H9 (cell line): ENCODE measurements around the gene CCBE1. TPM values are rescaled to one million over a fixed set of nuclear protein-coding genes. Genes with fewer than 3 reads are reported as not detected.

Experiments
- DNase-seq: peaks from one replicate; pipeline ENCODE4 v3.0.0-alpha.2; 2017
- H2AFZ ChIP-seq: one replicate; pipeline ENCODE4 v1.6.1; 2013; ENCODE audit warnings: mild to moderate bottlenecking, low read length, control low read depth, moderate library complexity
- H2AK5ac ChIP-seq: 2 replicates; pipeline ENCODE4 v1.6.1; 2013; ENCODE audit warnings: low read length, control low read depth, mixed read lengths; ENCODE audit not compliant: insufficient read length
- H2BK120ac ChIP-seq: one replicate; pipeline ENCODE4 v1.6.1; 2013; ENCODE audit warnings: low read depth, mild to moderate bottlenecking, low read length, control low read depth, inconsistent platforms; ENCODE audit not compliant: poor library complexity, severe bottlenecking
- H2BK12ac ChIP-seq: 2 replicates; pipeline ENCODE4 v1.6.1; 2013; ENCODE audit warnings: low read length, control low read depth, mixed read lengths, low read depth; ENCODE audit not compliant: insufficient read length
- H2BK15ac ChIP-seq: 2 replicates; pipeline ENCODE4 v1.6.1; 2013; ENCODE audit warnings: low read depth, low read length, control low read depth
- H2BK20ac ChIP-seq: one replicate; pipeline ENCODE4 v1.6.1; 2013; ENCODE audit warnings: low read depth, mild to moderate bottlenecking, low read length, control low read depth, inconsistent platforms; ENCODE audit not compliant: poor library complexity, severe bottlenecking
- H2BK5ac ChIP-seq: 2 replicates; pipeline ENCODE4 v1.6.1; 2013; ENCODE audit warnings: low read length, control low read depth, mixed read lengths; ENCODE audit not compliant: insufficient read length
- H3K14ac ChIP-seq: 2 replicates; pipeline ENCODE4 v1.6.1; 2013; ENCODE audit warnings: low read length, control low read depth; ENCODE audit not compliant: insufficient read depth
- H3K18ac ChIP-seq: 2 replicates; pipeline ENCODE4 v1.6.1; 2013; ENCODE audit warnings: low read depth, mild to moderate bottlenecking, mixed read lengths, low read length, control low read depth; ENCODE audit not compliant: insufficient read length
- H3K23ac ChIP-seq: 2 replicates; pipeline ENCODE4 v1.6.1; 2013; ENCODE audit warnings: low read length, control low read depth, mixed read lengths, low read depth; ENCODE audit not compliant: insufficient read length
- H3K23me2 ChIP-seq: 2 replicates; pipeline ENCODE4 v1.6.1; 2013; ENCODE audit warnings: low read depth, mild to moderate bottlenecking, mixed read lengths, low read length, control low read depth; ENCODE audit not compliant: insufficient read length, poor library complexity, severe bottlenecking
- H3K27ac ChIP-seq: 2 replicates; pipeline ENCODE4 v1.5.1; 2013; ENCODE audit warnings: low read length, control low read depth, mixed read lengths, low read depth; ENCODE audit not compliant: insufficient read length
- H3K27me3 ChIP-seq: 2 replicates; pipeline ENCODE4 v1.6.1; 2013; ENCODE audit warnings: low read length, control low read depth, inconsistent platforms; ENCODE audit not compliant: insufficient read depth
- H3K4ac ChIP-seq: 2 replicates; pipeline ENCODE4 v1.6.1; 2013; ENCODE audit warnings: low read depth, mild to moderate bottlenecking, control low read depth, inconsistent platforms, low read length, moderate library complexity
- H3K4me1 ChIP-seq: 2 replicates; pipeline ENCODE4 v1.6.1; 2013; ENCODE audit warnings: low read length, control low read depth, inconsistent platforms; ENCODE audit not compliant: insufficient read depth
- H3K4me2 ChIP-seq: 2 replicates; pipeline ENCODE4 v1.6.1; 2013; ENCODE audit warnings: low read length, control low read depth, mixed read lengths; ENCODE audit not compliant: insufficient read length, insufficient read depth
- H3K56ac ChIP-seq: 2 replicates; pipeline ENCODE4 v1.6.1; 2013; ENCODE audit warnings: low read depth, mild to moderate bottlenecking, mixed read lengths, low read length, control low read depth; ENCODE audit not compliant: insufficient read length
- H3K79me1 ChIP-seq: 2 replicates; pipeline ENCODE4 v1.6.1; 2013; ENCODE audit warnings: low read depth, mild to moderate bottlenecking, moderate library complexity, low read length, control low read depth, inconsistent platforms; ENCODE audit not compliant: insufficient read depth, poor library complexity, severe bottlenecking
- H3K79me2 ChIP-seq: 2 replicates; pipeline ENCODE4 v1.6.1; 2013; ENCODE audit warnings: low read length, control low read depth, inconsistent platforms; ENCODE audit not compliant: insufficient read depth
- H3K9ac ChIP-seq: 2 replicates; pipeline ENCODE4 v1.6.1; 2013; ENCODE audit warnings: low read length, control low read depth, mixed read lengths; ENCODE audit not compliant: insufficient read length; ENCODE audit errors: extremely low read depth
- H3K9me3 ChIP-seq: one replicate; pipeline ENCODE4 v1.6.1; 2013; ENCODE audit warnings: low read depth, low read length, inconsistent platforms; ENCODE audit not compliant: control insufficient read depth
- H3T11ph ChIP-seq: one replicate; pipeline ENCODE4 v1.6.1; 2013; ENCODE audit warnings: mild to moderate bottlenecking, low read length, control low read depth, inconsistent platforms
- H4K20me1 ChIP-seq: one replicate; pipeline ENCODE4 v1.6.1; 2013; ENCODE audit not compliant: control insufficient read depth, insufficient read length, insufficient read depth
- H4K5ac ChIP-seq: 2 replicates; pipeline ENCODE4 v1.6.1; 2013; ENCODE audit warnings: low read depth, mild to moderate bottlenecking, mixed read lengths, low read length, control low read depth; ENCODE audit not compliant: insufficient read length
- H4K8ac ChIP-seq: replicated peaks from 2 replicates; pipeline ENCODE4 v1.6.1; 2013; ENCODE audit warnings: low read length, control low read depth, mixed read lengths, low read depth; ENCODE audit not compliant: insufficient read length
- H4K91ac ChIP-seq: 2 replicates; pipeline ENCODE4 v1.6.1; 2013; ENCODE audit warnings: low read depth, mild to moderate bottlenecking, moderate library complexity, mixed read lengths, low read length, control low read depth; ENCODE audit not compliant: insufficient read length
- H3K27ac Mint-ChIP-seq, 3 experiments: 2 replicates in 2 of 3; 3 replicates in 1 of 3; pipeline ENCODE4 v1.8.0; 2020 to 2021; ENCODE audit warnings: mixed read lengths in 3 of 3, mild to moderate bottlenecking in 1 of 3, moderate library complexity in 1 of 3
- H3K27me3 Mint-ChIP-seq: 2 replicates; pipeline ENCODE4 v1.8.0; 2021; ENCODE audit warnings: low read depth, mild to moderate bottlenecking, moderate library complexity, mixed read lengths
- H3K36me3 Mint-ChIP-seq, 3 experiments: 2 replicates in 2 of 3; 3 replicates in 1 of 3; pipeline ENCODE4 v1.8.0; 2020 to 2021; ENCODE audit warnings: low read depth in 3 of 3, mixed read lengths in 3 of 3; ENCODE audit not compliant: insufficient read depth in 1 of 3
- H3K4me1 Mint-ChIP-seq, 2 experiments: 2 replicates each; pipeline ENCODE4 v1.8.0; 2020; ENCODE audit warnings: mixed read lengths in 2 of 2
- H3K4me3 Mint-ChIP-seq, 2 experiments: 2 replicates in 1 of 2; 3 replicates in 1 of 2; pipeline ENCODE4 v1.8.0; 2020 to 2021; ENCODE audit warnings: mild to moderate bottlenecking in 2 of 2, mixed read lengths in 2 of 2, moderate library complexity in 1 of 2
- H3K9me3 Mint-ChIP-seq, 2 experiments: 2 replicates in 1 of 2; 3 replicates in 1 of 2; pipeline ENCODE4 v1.8.0; 2020; ENCODE audit warnings: mild to moderate bottlenecking in 2 of 2, mixed read lengths in 2 of 2, moderate library complexity in 1 of 2
- WGBS: extraction: QIAGEN DNeasy Blood & Tissue Kit; methylation state at CpG from one replicate; pipeline ENCODE4 v1.1.7; 2013; ENCODE audit warnings: missing lambda C conversion rate, low lambda C conversion rate, mixed read lengths; ENCODE audit not compliant: insufficient read length; ENCODE audit errors: extremely low coverage; 5-methylcytosine and 5-hydroxymethylcytosine counted together
- total RNA-seq: library from RNA; stranded (reverse); gene quantifications from 2 replicates; pipeline ENCODE4 v1.2.1, GENCODE V29; 2021
- TF ChIP-seq, protein P1 (sequence below): fragments of 200-600 bp; sonication (generic); conservative IDR thresholded peaks from 3 replicates; pipeline ENCODE4 v1.8.0; 2021; ENCODE audit warnings: antibody characterized with exemption, mild to moderate bottlenecking

CCBE1 gene
- total RNA-seq, 1 experiment from 2014 or later = 0.39 TPM

DNA sequence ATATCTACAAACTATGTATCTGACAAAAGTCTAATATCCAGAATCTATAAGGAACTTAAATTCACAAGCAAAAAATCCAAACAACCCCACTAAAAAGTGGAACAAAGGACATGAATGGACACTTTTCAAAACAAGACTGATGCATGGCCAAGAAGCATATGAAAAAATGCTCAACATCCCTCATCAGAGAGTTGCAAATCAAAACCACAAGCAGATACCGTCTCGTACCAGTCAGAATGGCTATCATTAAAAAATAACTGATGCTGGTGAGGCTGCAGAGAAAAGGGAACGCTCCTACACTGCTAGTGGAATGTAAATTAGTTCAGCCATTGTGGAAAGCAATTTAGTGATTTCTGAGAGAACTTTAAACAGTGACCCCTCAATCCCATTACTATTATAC lies 56.5 kb downstream of the CCBE1 start:
- no peak overlapping the region for H2BK5ac ChIP-seq
- H3K27ac Mint-ChIP-seq = no peak overlapping the region
- no peak overlapping the region for H3K56ac ChIP-seq
- no peak overlapping the region for H3K9ac ChIP-seq
- no peaks in the 10 kb centered on the region for H3K27me3 Mint-ChIP-seq
- H4K20me1 ChIP-seq = no peaks in the 10 kb centered on the region
- no peaks in the 10 kb centered on the region for H3K27me3 ChIP-seq
- H3K4me1 Mint-ChIP-seq = peaks cover 10 to 23% of the 10 kb centered on the region in 2 experiments
- peaks cover 2% of the 10 kb centered on the region; the same call in 1 of the 2 replicates for H3K4me1 ChIP-seq
- no peaks in the 10 kb centered on the region for H3K9me3 ChIP-seq
- no peak overlapping the region for H2AFZ ChIP-seq
- no CpG with 5 or more reads among the region's 3 CpGs for WGBS
- no peaks in the 10 kb centered on the region for H3K36me3 Mint-ChIP-seq
- no peak overlapping the region for H3K27ac ChIP-seq
- no peak overlapping the region for H2AK5ac ChIP-seq
- H2BK20ac ChIP-seq = no peak overlapping the region
- H3K4ac ChIP-seq = no peak overlapping the region
- H3K14ac ChIP-seq = no peak overlapping the region
- no peak overlapping the region for H4K91ac ChIP-seq
- no peak overlapping the region for H3K4me2 ChIP-seq
- no peak overlapping the region for H3T11ph ChIP-seq
- no peak overlapping the region for H3K23ac ChIP-seq
- no peak for DNase-seq
- no peaks in the 10 kb centered on the region for H3K23me2 ChIP-seq
- no peak overlapping the region for H2BK15ac ChIP-seq
- no peak overlapping the region for H3K4me3 Mint-ChIP-seq
- no peaks in the 10 kb centered on the region for H3K79me1 ChIP-seq
- H4K5ac ChIP-seq = no peak overlapping the region
- no peaks in the 10 kb centered on the region; a peak in 1 of 5 replicates for H3K9me3 Mint-ChIP-seq
- H4K8ac ChIP-seq = no peak overlapping the region
- no peaks in the 10 kb centered on the region for H3K79me2 ChIP-seq
- no peak overlapping the region for H2BK12ac ChIP-seq
- TF ChIP-seq, protein P1, sequence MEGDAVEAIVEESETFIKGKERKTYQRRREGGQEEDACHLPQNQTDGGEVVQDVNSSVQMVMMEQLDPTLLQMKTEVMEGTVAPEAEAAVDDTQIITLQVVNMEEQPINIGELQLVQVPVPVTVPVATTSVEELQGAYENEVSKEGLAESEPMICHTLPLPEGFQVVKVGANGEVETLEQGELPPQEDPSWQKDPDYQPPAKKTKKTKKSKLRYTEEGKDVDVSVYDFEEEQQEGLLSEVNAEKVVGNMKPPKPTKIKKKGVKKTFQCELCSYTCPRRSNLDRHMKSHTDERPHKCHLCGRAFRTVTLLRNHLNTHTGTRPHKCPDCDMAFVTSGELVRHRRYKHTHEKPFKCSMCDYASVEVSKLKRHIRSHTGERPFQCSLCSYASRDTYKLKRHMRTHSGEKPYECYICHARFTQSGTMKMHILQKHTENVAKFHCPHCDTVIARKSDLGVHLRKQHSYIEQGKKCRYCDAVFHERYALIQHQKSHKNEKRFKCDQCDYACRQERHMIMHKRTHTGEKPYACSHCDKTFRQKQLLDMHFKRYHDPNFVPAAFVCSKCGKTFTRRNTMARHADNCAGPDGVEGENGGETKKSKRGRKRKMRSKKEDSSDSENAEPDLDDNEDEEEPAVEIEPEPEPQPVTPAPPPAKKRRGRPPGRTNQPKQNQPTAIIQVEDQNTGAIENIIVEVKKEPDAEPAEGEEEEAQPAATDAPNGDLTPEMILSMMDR = no peak
- no peak overlapping the region for H2BK120ac ChIP-seq
- H3K18ac ChIP-seq = no peak overlapping the region
